K562 (cell line): ENCODE results near the gene YIF1A. TPM values are rescaled to one million over a fixed set of nuclear protein-coding genes. Genes with fewer than 3 reads are reported as not detected.

Experiments used
- ATAC-seq: fragments of 200-7000 bp; cut with Tn5 transposase; 3 replicates; pipeline ENCODE4 v1.9.1; 2020; ENCODE audit warnings: moderate library complexity
- BruUV-seq: library from RNA; stranded (reverse); fragments of 400-500 nt; replicated peaks from 2 replicates; lab custom pipeline; 2021; lab: Mats Ljungman, UMichigan
- CTCF ChIA-PET: fragments of 300-600 bp; formaldehyde crosslinking; extraction: SDS; loops from one replicate; lab custom pipeline; 2021; ENCODE audit warnings: low intra/inter-chr PET ratio; lab: Yijun Ruan, JAX
- POLR2A ChIA-PET: fragments of 300-600, 350-650 bp; sonication (Branson Sonifier 250); formaldehyde crosslinking; extraction: SDS; loops from one replicate; lab custom pipeline; 2021; ENCODE audit warnings: antibody characterized with exemption, inconsistent platforms; lab: Yijun Ruan, JAX
- DNase-seq, 4 experiments: peaks; one replicate each; pipeline versions ENCODE4 v3.0.0 to v3.0.0-alpha.2; 2011 to 2018; ENCODE audit warnings: low spot score in 3 of 4, mixed read lengths in 3 of 4; ENCODE audit errors: extremely low read depth in 1 of 4
- FAIRE-seq: peaks from 2 replicates; lab custom pipeline; 2011; peaks lifted over from hg19 to GRCh38; lab: Jason Lieb, UNC
- H2AFZ ChIP-seq: 2 replicates; pipeline ENCODE4 v1.6.0; 2011; ENCODE audit warnings: low read depth, low read length, control low read depth, inconsistent platforms
- H3K27ac ChIP-seq: fragments of 200-600 bp; 3 replicates; pipeline ENCODE4 v1.8.0; 2011; ENCODE audit warnings: low read depth, mild to moderate bottlenecking, control low read depth, inconsistent platforms, low read length, moderate library complexity, mixed read lengths; ENCODE audit errors: extremely low read depth
- H3K27me3 ChIP-seq, 2 experiments: fragments of 300-600 bp in 1 of 2; 2 replicates in 1 of 2; 3 replicates in 1 of 2; pipeline versions ENCODE4 v1.6.0 to v1.8.0; 2011; ENCODE audit warnings: inconsistent platforms in 2 of 2, low read length in 2 of 2, mild to moderate bottlenecking in 1 of 2, mixed read lengths in 1 of 2, moderate library complexity in 1 of 2; ENCODE audit not compliant: control insufficient read depth in 2 of 2, insufficient read depth in 2 of 2
- H3K36me3 ChIP-seq: fragments of 300-600 bp; 3 replicates; pipeline ENCODE4 v1.8.0; 2011; ENCODE audit warnings: mild to moderate bottlenecking, low read length, inconsistent platforms; ENCODE audit not compliant: control insufficient read depth, insufficient read depth
- H3K4me1 ChIP-seq, 2 experiments: fragments of 200-600 bp in 1 of 2; replicated peaks in 1 of 2; 2 replicates in 1 of 2; 3 replicates in 1 of 2; pipeline versions ENCODE4 v1.5.1 to v1.8.0; 2011; ENCODE audit warnings: inconsistent platforms in 2 of 2, low read length in 2 of 2, mild to moderate bottlenecking in 1 of 2, mixed read lengths in 1 of 2, moderate library complexity in 1 of 2; ENCODE audit not compliant: control insufficient read depth in 2 of 2, insufficient read depth in 2 of 2
- H3K4me2 ChIP-seq: 2 replicates; pipeline ENCODE4 v1.6.1; 2011; ENCODE audit warnings: low read length, control low read depth, inconsistent platforms, mixed read lengths; ENCODE audit not compliant: insufficient read depth
- H3K4me3 ChIP-seq: fragments of 200-600 bp; sonication (generic), shearing (Covaris generic); 2 replicates; pipeline ENCODE4 v1.5.1; 2016; ENCODE audit warnings: control low read depth, inconsistent platforms
- H3K79me2 ChIP-seq: fragments of 200-600 bp; 3 replicates; pipeline ENCODE4 v1.8.0; 2011; ENCODE audit warnings: low read length, inconsistent platforms; ENCODE audit not compliant: control insufficient read depth, insufficient read depth
- H3K9ac ChIP-seq, 2 experiments: 2 replicates each; pipeline versions ENCODE4 v1.6.0 to v1.6.1; 2011; ENCODE audit warnings: low read depth in 2 of 2, low read length in 2 of 2, control low read depth in 1 of 2, inconsistent platforms in 1 of 2, mild to moderate bottlenecking in 1 of 2, mixed read lengths in 1 of 2; ENCODE audit not compliant: insufficient read depth in 1 of 2
- H3K9me1 ChIP-seq: one replicate; pipeline ENCODE4 v1.6.0; 2011; ENCODE audit warnings: inconsistent platforms, mild to moderate bottlenecking, low read length, moderate library complexity; ENCODE audit not compliant: control insufficient read depth, insufficient read depth
- H3K9me3 ChIP-seq: replicated peaks from 2 replicates; pipeline ENCODE4 v1.5.1; 2011; ENCODE audit warnings: low read depth, low read length, inconsistent platforms; ENCODE audit not compliant: control insufficient read depth, insufficient read depth
- H4K20me1 ChIP-seq: replicated peaks from 2 replicates; pipeline ENCODE4 v1.6.1; 2011; ENCODE audit warnings: low read length, inconsistent platforms, mixed read lengths; ENCODE audit not compliant: control insufficient read depth, insufficient read depth
- CC2D1A ChIP-seq: fragments of 450-650 bp; IDR thresholded peaks from 2 replicates; pipeline ENCODE4 v1.6.1; 2017; ENCODE audit warnings: mild to moderate bottlenecking
- NFXL1 ChIP-seq: fragments of 450-650 bp; formaldehyde crosslinking; IDR thresholded peaks from 2 replicates; pipeline ENCODE4 v1.4.0; 2021; ENCODE audit warnings: mild to moderate bottlenecking
- RBFOX2 ChIP-seq: fragments of 200-400 bp; formaldehyde crosslinking; IDR thresholded peaks from 2 replicates; pipeline ENCODE4 v1.6.1; 2017; ENCODE audit warnings: low read depth, mild to moderate bottlenecking, low read length, moderate library complexity
- SMARCE1 ChIP-seq: fragments of 450-650 bp; IDR thresholded peaks from 2 replicates; pipeline ENCODE4 v1.7.1; 2016; ENCODE audit warnings: mild to moderate bottlenecking
- STAG1 ChIP-seq: sonication (generic); formaldehyde crosslinking; IDR thresholded peaks from 2 replicates; pipeline ENCODE4 v1.5.0; 2020; ENCODE audit warnings: missing genetic modification reagents, borderline replicate concordance
- ZBTB26 ChIP-seq: fragments of 450-650 bp; formaldehyde crosslinking; IDR thresholded peaks from 2 replicates; pipeline ENCODE4 v1.4.0; 2022; ENCODE audit warnings: missing genetic modification characterization
- ZNF696 ChIP-seq: fragments of 250-450 bp; sonication (Bioruptor Pico); conservative IDR thresholded peaks from 2 replicates; pipeline ENCODE4 v1.4.0; 2020; ENCODE audit warnings: mild to moderate bottlenecking, moderate library complexity
- WGBS: fragments of 100-300 bp; shearing (Covaris generic); methylation state at CpG from one replicate; pipeline ENCODE4 v1.1.6; 2016; ENCODE audit warnings: low coverage, mixed read lengths; ENCODE audit not compliant: insufficient coverage; ENCODE audit errors: missing lambda C conversion rate; 5-methylcytosine and 5-hydroxymethylcytosine counted together
- in situ Hi-C: fragments of 300-500 bp; cut with MboI; formaldehyde crosslinking; loops from 4 replicates; pipeline ENCODE4 v1.15.0; 2018; ENCODE audit warnings: inconsistent platforms, mixed read lengths
- intact Hi-C: fragments of 100-400 bp; cut with micrococcal nuclease; formaldehyde crosslinking; loops from 2 replicates; pipeline ENCODE4 v1.14.2; 2022
- polyA plus RNA-seq, 8 experiments: library from polyadenylated mRNA; depleted of rRNA in 4 of 8; stranded (reverse) in 5 of 8; unstranded in 3 of 8; fragments of >200 nt; fragmentation: Nextera tagmentation in 2 of 8; fragmentation: Illumina TruSeq in 1 of 8; extraction: Ambion mirVana in 2 of 8; extraction: Trizol in 1 of 8; gene quantifications; 2 replicates each; pipeline versions ENCODE4 v1.2.1 to v1.2.3, GENCODE V29; 2011 to 2014; ENCODE audit warnings: inconsistent platforms in 1 of 8, missing spikeins in 1 of 8
- total RNA-seq, 7 experiments: library from RNA; depleted of rRNA in 6 of 7; stranded (reverse); fragments of >200 nt in 6 of 7; fragmentation: Illumina TruSeq in 2 of 7; extraction: Trizol in 2 of 7; gene quantifications; 2 replicates each; pipeline versions ENCODE4 v1.2.1 to v1.2.3, GENCODE V29; 2011 to 2021; ENCODE audit warnings: low replicate concordance in 1 of 7
- TF ChIP-seq, protein P1 (sequence below): sonication (generic); formaldehyde crosslinking; IDR thresholded peaks from 2 replicates; pipeline ENCODE4 v1.8.0; 2022; ENCODE audit warnings: missing genetic modification reagents, mild to moderate bottlenecking, borderline replicate concordance

YIF1A gene
- total and polyA plus RNA-seq, 9 of the 15 experiments (the other 6 are each of a cell fraction or from before 2014, with no cell fraction given): 8.6 to 121 (median 77.2) TPM

- no peaks in the 10 kb centered on the region for H3K27me3 ChIP-seq
- ATAC-seq (no peak), DNase-seq (no peak), FAIRE-seq (no peak)
- in situ Hi-C loops: no loop called here
- H2AFZ ChIP-seq: no peak overlapping the region
- H3K36me3 ChIP-seq: peaks cover 73% of the 10 kb centered on the region
- H3K9me3 ChIP-seq: no peaks in the 10 kb centered on the region
- H4K20me1 ChIP-seq: no peaks in the 10 kb centered on the region; the same call in 1 of the 2 replicates
- peaks cover 2 to 40% of the 10 kb centered on the region in 2 experiments; a peak in 3 of 5 replicates for H3K4me1 ChIP-seq
- TF ChIP-seq RBFOX2 (peak; percentile 40; the same call in 1 of the 2 replicates), SMARCE1 (no peak), ZNF696 (CRISPR knock-in tag) (no peak), ZBTB26 (CRISPR knock-in tag) (no peak), NFXL1 (CRISPR knock-in tag) (no peak), STAG1 (CRISPR knock-in tag) (no peak), CC2D1A (no peak)
- TF ChIP-seq, protein P1, sequence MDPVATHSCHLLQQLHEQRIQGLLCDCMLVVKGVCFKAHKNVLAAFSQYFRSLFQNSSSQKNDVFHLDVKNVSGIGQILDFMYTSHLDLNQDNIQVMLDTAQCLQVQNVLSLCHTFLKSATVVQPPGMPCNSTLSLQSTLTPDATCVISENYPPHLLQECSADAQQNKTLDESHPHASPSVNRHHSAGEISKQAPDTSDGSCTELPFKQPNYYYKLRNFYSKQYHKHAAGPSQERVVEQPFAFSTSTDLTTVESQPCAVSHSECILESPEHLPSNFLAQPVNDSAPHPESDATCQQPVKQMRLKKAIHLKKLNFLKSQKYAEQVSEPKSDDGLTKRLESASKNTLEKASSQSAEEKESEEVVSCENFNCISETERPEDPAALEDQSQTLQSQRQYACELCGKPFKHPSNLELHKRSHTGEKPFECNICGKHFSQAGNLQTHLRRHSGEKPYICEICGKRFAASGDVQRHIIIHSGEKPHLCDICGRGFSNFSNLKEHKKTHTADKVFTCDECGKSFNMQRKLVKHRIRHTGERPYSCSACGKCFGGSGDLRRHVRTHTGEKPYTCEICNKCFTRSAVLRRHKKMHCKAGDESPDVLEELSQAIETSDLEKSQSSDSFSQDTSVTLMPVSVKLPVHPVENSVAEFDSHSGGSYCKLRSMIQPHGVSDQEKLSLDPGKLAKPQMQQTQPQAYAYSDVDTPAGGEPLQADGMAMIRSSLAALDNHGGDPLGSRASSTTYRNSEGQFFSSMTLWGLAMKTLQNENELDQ (CRISPR knock-in tag): no peak
- H3K4me3 ChIP-seq: no peak overlapping the region
- 89% methylated on average over 10 of the region's 12 CpGs for WGBS
- POLR2A ChIA-PET: interaction anchor here (0.6 to 1.7 kb wide), 3 partner anchors 24 to 159 kb away, joined by 3 to 5 read pairs (median 4); partner anchors contain the start of gene YIF1A
- no peaks in the 10 kb centered on the region for H3K9me1 ChIP-seq
- intact Hi-C loops: no loop called here
- H3K27ac ChIP-seq: no peak overlapping the region
- CTCF ChIA-PET: no interaction called here
- no peak overlapping the region for H3K4me2 ChIP-seq
- H3K9ac ChIP-seq: no peak overlapping the region
- peaks cover 17% of the 10 kb centered on the region for H3K79me2 ChIP-seq
- BruUV-seq: no TSS peak
These were observed 26.2 kb downstream of the YIF1A start for GRCh38 chr11:66262696-66263095.
